Measurements from ENCODE around the gene CTSD.

CTSD gene

GRCh38 chr11:1730059-1730629, 33.6 kb downstream of the CTSD start:
- Histone ChIP-seq H3K4me2 (ENCODE audit: low read depth, low read length, poor library complexity, severe bottlenecking) (no peak overlapping the region), H3K36me3 (ENCODE audit: low read length) (no peaks in the 10 kb centered on the region), H3K9me3 (ENCODE audit: insufficient read depth, low read length) (no peaks in the 10 kb centered on the region), H3K27me3 (ENCODE audit: low read length) (no peaks in the 10 kb centered on the region), H4K20me1 (ENCODE audit: low read depth, low read length) (no peaks in the 10 kb centered on the region), H3K9ac (ENCODE audit: low read length) (no peak overlapping the region), H3K9me2 (replicated peaks; ENCODE audit: insufficient read depth, low read length) (no peaks in the 10 kb centered on the region), H2AFZ (ENCODE audit: low read depth, low read length, severe bottlenecking) (no peak overlapping the region), H3F3A (ENCODE audit: insufficient read depth) (no peaks in the 10 kb centered on the region), H3K27ac (ENCODE audit: low read depth, low read length) (no peak overlapping the region), H3K4me3 (ENCODE audit: insufficient read depth, low read length, poor library complexity, severe bottlenecking) (no peak overlapping the region), H3K79me2 (ENCODE audit: insufficient read depth, low read length) (no peaks in the 10 kb centered on the region)
- TF ChIP-seq EZH2phosphoT487 (conservative IDR thresholded peaks at IDR 0.05; ENCODE audit: low read length) (no peak), CTCF (IDR thresholded peaks at IDR 0.05; ENCODE audit: insufficient read depth, low read length, poor library complexity, severe bottlenecking) (no peak)

- H3K27me3 ChIP-seq (ENCODE audit: low read length), result no peaks in the 10 kb centered on the region
- no peaks in the 10 kb centered on the region for H3K36me3 ChIP-seq (ENCODE audit: low read length)
- H3K9me3 ChIP-seq (ENCODE audit: insufficient read depth, low read length), result no peaks in the 10 kb centered on the region
- H3K9ac ChIP-seq (ENCODE audit: low read length), result no peak overlapping the region
- H3K27ac ChIP-seq (ENCODE audit: low read depth, low read length), result no peak overlapping the region
- H4K20me1 ChIP-seq (ENCODE audit: low read depth, low read length), result no peaks in the 10 kb centered on the region
- no peaks in the 10 kb centered on the region for H3F3A ChIP-seq (ENCODE audit: insufficient read depth)
- no peak overlapping the region for H3K4me3 ChIP-seq (ENCODE audit: insufficient read depth, low read length, poor library complexity, severe bottlenecking)
- no peaks in the 10 kb centered on the region for H3K79me2 ChIP-seq (ENCODE audit: insufficient read depth, low read length)
- no peak overlapping the region for H3K4me2 ChIP-seq (ENCODE audit: low read depth, low read length, poor library complexity, severe bottlenecking)
- no peak for TF ChIP-seq EZH2phosphoT487 (conservative IDR thresholded peaks at IDR 0.05; ENCODE audit: low read length)
- TF ChIP-seq CTCF (IDR thresholded peaks at IDR 0.05; ENCODE audit: insufficient read depth, low read length, poor library complexity, severe bottlenecking), result no peak
- no peaks in the 10 kb centered on the region for H3K9me2 ChIP-seq (replicated peaks; ENCODE audit: insufficient read depth, low read length)
- no peak overlapping the region for H2AFZ ChIP-seq (ENCODE audit: low read depth, low read length, severe bottlenecking)
Measured at GRCh38 chr11:1729692-1730011, 34.1 kb downstream of the CTSD start.

- H3K27me3 ChIP-seq (ENCODE audit: low read length), result no peaks in the 10 kb centered on the region
- no peak overlapping the region for H3K9ac ChIP-seq (ENCODE audit: low read length)
- no peaks in the 10 kb centered on the region for H3K79me2 ChIP-seq (ENCODE audit: insufficient read depth, low read length)
- no peaks in the 10 kb centered on the region for H4K20me1 ChIP-seq (ENCODE audit: low read depth, low read length)
- no peaks in the 10 kb centered on the region for H3K36me3 ChIP-seq (ENCODE audit: low read length)
- H2AFZ ChIP-seq (ENCODE audit: low read depth, low read length, severe bottlenecking), result no peak overlapping the region
- H3K4me2 ChIP-seq (ENCODE audit: low read depth, low read length, poor library complexity, severe bottlenecking), result no peak overlapping the region
- no peak overlapping the region for H3K4me3 ChIP-seq (ENCODE audit: insufficient read depth, low read length, poor library complexity, severe bottlenecking)
- H3K9me3 ChIP-seq (ENCODE audit: insufficient read depth, low read length), result no peaks in the 10 kb centered on the region
- H3K27ac ChIP-seq (ENCODE audit: low read depth, low read length), result no peak overlapping the region
- H3F3A ChIP-seq (ENCODE audit: insufficient read depth), result no peaks in the 10 kb centered on the region
- H3K9me2 ChIP-seq (replicated peaks; ENCODE audit: insufficient read depth, low read length), result no peaks in the 10 kb centered on the region
- TF ChIP-seq EZH2phosphoT487 (conservative IDR thresholded peaks at IDR 0.05; ENCODE audit: low read length), result no peak
- TF ChIP-seq CTCF (IDR thresholded peaks at IDR 0.05; ENCODE audit: insufficient read depth, low read length, poor library complexity, severe bottlenecking), result no peak
Measured at GRCh38 chr11:1728931-1729691, 34.6 kb downstream of the CTSD start.
